ENCODE data around the gene MITF.
A peak's percentile ranks its signal among the peaks of the same experiment; 100 is the strongest.

Gene MITF, protein sequence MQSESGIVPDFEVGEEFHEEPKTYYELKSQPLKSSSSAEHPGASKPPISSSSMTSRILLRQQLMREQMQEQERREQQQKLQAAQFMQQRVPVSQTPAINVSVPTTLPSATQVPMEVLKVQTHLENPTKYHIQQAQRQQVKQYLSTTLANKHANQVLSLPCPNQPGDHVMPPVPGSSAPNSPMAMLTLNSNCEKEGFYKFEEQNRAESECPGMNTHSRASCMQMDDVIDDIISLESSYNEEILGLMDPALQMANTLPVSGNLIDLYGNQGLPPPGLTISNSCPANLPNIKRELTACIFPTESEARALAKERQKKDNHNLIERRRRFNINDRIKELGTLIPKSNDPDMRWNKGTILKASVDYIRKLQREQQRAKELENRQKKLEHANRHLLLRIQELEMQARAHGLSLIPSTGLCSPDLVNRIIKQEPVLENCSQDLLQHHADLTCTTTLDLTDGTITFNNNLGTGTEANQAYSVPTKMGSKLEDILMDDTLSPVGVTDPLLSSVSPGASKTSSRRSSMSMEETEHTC

DNA sequence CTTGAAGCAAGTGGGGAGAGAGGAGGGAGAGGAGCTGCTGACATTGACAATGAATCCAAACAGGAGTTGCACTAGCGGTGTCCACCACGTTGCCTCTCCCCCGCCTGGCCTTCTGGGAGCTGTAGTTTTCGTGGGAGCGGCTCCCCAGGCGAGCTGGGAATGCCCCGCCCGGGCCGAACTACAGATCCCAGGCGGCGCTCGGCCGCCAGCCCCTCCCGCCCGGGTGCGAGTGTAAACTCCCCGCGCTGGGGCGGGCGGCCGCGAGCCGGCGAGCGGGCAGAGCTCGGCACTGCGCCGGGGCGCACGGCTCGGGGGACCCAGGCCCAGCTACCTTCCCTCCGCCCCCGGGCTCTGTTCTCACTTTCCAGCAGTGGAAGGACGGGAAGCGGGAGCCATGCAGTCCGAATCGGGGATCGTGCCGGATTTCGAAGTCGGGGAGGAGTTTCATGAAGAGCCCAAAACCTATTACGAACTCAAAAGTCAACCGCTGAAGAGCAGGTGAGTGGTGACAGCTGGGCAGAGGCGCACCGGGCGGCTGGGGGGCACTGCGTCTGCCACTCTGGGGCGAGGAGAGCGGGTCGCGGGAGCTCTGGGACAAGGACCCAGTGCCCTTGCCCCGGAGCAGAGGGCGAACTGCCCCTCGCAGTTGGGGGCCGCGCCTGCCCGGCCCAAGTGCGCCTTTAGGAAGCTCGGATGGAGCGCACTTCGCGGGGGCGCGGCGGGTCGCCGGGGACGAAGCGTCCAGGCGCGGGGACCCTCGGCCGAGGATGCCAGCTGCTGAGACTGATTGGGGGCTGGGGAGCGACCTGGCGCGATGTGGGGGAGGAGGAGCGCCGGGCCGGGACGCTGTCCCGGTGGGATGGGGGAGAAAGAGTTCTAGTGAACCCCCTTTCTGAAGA is at the start of gene MITF:
Gene MITF (plus strand): TSS at position 261 of the 899 bp plus-strand sequence. CDS start 134 bp downstream, at position 395.
- TF ChIP-seq MYC (IDR thresholded peaks at IDR 0.05; ENCODE audit: low read depth, low read length) (peak; percentile 63), POLR2A (IDR thresholded peaks at IDR 0.05; ENCODE audit: extremely low read depth, insufficient read length) (no peak)
- TF ChIP-seq, protein P1, sequence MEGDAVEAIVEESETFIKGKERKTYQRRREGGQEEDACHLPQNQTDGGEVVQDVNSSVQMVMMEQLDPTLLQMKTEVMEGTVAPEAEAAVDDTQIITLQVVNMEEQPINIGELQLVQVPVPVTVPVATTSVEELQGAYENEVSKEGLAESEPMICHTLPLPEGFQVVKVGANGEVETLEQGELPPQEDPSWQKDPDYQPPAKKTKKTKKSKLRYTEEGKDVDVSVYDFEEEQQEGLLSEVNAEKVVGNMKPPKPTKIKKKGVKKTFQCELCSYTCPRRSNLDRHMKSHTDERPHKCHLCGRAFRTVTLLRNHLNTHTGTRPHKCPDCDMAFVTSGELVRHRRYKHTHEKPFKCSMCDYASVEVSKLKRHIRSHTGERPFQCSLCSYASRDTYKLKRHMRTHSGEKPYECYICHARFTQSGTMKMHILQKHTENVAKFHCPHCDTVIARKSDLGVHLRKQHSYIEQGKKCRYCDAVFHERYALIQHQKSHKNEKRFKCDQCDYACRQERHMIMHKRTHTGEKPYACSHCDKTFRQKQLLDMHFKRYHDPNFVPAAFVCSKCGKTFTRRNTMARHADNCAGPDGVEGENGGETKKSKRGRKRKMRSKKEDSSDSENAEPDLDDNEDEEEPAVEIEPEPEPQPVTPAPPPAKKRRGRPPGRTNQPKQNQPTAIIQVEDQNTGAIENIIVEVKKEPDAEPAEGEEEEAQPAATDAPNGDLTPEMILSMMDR (IDR thresholded peaks at IDR 0.05; ENCODE audit: low read depth, low read length) = no peak
- TF ChIP-seq, protein P2, sequence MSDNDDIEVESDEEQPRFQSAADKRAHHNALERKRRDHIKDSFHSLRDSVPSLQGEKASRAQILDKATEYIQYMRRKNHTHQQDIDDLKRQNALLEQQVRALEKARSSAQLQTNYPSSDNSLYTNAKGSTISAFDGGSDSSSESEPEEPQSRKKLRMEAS (IDR thresholded peaks at IDR 0.05; ENCODE audit: low read depth, low read length) = 0 out of 2 replicates have a peak, but pooled peaks have one; percentile 3
- H3K4me3 ChIP-seq (ENCODE audit: low read depth, low read length) = peak within 1 kb of the TSS; percentile 68
- DNase-seq (ENCODE audit: low read depth) = peak; percentile 87

DNA sequence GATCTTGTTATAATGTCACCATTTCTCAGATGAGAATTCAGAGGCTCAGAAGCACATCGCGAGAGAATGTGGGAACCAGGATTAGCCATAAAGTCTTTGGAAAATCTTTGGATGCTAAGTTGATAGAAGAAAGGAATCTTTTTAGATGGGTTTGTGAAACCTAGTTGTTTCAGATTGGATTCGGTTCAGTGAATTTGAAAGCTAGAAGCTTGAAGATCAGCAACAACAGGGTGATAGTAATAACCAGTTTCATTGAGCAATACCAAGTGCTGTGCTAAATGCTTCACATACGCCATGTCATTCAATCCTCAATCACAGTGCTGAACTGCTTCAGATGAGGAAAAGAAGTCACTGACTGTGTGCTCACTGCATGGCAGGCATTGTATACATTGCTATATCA is 47.4 kb upstream of the MITF start:
- DNase-seq (ENCODE audit: low read depth) = no peak
- no peak for TF ChIP-seq POLR2A (IDR thresholded peaks at IDR 0.05; ENCODE audit: extremely low read depth, insufficient read length)
- no peak for TF ChIP-seq MYC (IDR thresholded peaks at IDR 0.05; ENCODE audit: low read depth, low read length)
- TF ChIP-seq, protein P2 (IDR thresholded peaks at IDR 0.05; ENCODE audit: low read depth, low read length) = no peak
- TF ChIP-seq, protein P1 (IDR thresholded peaks at IDR 0.05; ENCODE audit: low read depth, low read length) = no peak
- H3K4me3 ChIP-seq (ENCODE audit: low read depth, low read length) = no peak overlapping the region

DNA sequence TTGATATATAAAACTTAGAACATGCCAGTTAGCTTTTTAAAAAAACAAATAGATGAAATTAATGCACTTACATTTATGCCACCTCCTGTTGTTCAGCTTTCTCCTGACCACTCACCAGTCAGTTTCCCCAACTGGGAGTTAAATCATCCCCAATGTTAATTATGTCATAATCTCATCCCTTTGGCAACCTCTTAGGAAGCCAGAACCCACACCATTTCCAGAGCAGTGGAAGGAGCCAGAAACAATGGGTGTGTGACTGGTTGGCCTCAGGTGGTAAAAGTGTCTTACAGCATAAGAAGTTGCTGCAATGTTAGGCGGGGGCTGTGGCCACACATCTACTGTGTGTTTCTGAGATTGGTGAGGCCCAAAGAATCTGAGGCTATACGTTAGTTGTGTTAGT is 46.5 kb upstream of the MITF start:
- no peak for DNase-seq (ENCODE audit: low read depth)
- TF ChIP-seq, protein P1 (IDR thresholded peaks at IDR 0.05; ENCODE audit: low read depth, low read length) = no peak
- TF ChIP-seq, protein P2 (IDR thresholded peaks at IDR 0.05; ENCODE audit: low read depth, low read length) = no peak
- TF ChIP-seq MYC (IDR thresholded peaks at IDR 0.05; ENCODE audit: low read depth, low read length) = no peak

DNA sequence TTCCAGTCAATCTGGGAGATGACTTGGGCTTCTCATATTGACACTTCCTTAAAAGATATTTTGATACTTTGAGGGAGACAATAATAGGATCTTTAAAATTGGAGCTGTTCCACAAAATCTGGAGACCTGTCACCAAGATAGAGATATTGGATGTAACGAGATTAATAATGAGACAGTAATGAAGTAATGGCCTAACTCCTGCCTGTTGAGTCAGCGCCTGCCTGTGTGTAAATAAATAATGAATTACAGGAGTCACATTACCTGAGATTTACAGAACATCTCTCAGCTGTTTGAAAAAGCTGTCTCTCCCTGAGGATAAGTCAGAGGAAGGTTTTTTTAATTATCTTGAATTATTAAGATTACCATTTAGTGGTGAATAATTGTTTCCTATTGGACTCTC is 43.8 kb upstream of the MITF start:
- TF ChIP-seq, protein P2 (IDR thresholded peaks at IDR 0.05; ENCODE audit: low read depth, low read length) = no peak
- TF ChIP-seq, protein P1 (IDR thresholded peaks at IDR 0.05; ENCODE audit: low read depth, low read length) = no peak
- TF ChIP-seq MYC (IDR thresholded peaks at IDR 0.05; ENCODE audit: low read depth, low read length) (no peak), POLR2A (IDR thresholded peaks at IDR 0.05; ENCODE audit: extremely low read depth, insufficient read length) (no peak)
- DNase-seq (ENCODE audit: low read depth) = no peak
- no peak overlapping the region for H3K4me3 ChIP-seq (ENCODE audit: low read depth, low read length)

More for the DNA sequence above, 46.5 kb upstream of the MITF start:
- H3K4me3 ChIP-seq (ENCODE audit: low read depth, low read length) = no peak overlapping the region

DNA sequence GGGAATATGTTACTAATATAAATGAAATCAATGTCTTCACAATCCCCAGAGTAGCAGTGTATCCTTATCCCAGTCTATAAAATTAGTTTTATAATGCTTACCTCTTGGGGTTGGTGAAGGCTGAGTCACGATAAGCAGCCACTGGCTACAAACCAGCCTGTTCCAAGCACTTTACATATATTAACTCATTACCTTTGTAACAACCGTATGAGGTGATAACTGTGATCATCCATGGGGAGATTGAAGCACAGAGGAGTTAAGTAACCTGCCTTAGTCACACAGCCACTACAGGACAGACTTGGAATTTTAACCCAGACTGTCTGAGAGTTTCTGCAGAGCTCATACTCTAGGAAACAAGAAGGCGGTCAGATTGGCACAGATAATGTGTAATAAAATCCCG is 43.3 kb upstream of the MITF start:
- no peak overlapping the region for H3K4me3 ChIP-seq (ENCODE audit: low read depth, low read length)
- no peak for DNase-seq (ENCODE audit: low read depth)
- TF ChIP-seq, protein P2 (IDR thresholded peaks at IDR 0.05; ENCODE audit: low read depth, low read length) = no peak
- TF ChIP-seq MYC (IDR thresholded peaks at IDR 0.05; ENCODE audit: low read depth, low read length) (no peak), POLR2A (IDR thresholded peaks at IDR 0.05; ENCODE audit: extremely low read depth, insufficient read length) (no peak)
- TF ChIP-seq, protein P1 (IDR thresholded peaks at IDR 0.05; ENCODE audit: low read depth, low read length) = no peak
